Mucosa of gallbladder (tissue), 1 donor: ENCODE results near the gene NUDT14. TPM values are rescaled to one million over a fixed set of nuclear protein-coding genes. Genes with fewer than 3 reads are reported as not detected.

Experiments used
- DNase-seq: peaks from one replicate; pipeline ENCODE4 v3.0.0-alpha.2; 2020; ENCODE audit warnings: low spot score
- total RNA-seq: library from RNA; stranded (reverse); gene quantifications from one replicate; pipeline ENCODE4 v1.2.1, GENCODE V29; 2021
- donor health status: DM: no; HTN: no; CAD: no.

Gene NUDT14
- total RNA-seq, 1 donor from 2014 or later: 47.2 TPM

DNA sequence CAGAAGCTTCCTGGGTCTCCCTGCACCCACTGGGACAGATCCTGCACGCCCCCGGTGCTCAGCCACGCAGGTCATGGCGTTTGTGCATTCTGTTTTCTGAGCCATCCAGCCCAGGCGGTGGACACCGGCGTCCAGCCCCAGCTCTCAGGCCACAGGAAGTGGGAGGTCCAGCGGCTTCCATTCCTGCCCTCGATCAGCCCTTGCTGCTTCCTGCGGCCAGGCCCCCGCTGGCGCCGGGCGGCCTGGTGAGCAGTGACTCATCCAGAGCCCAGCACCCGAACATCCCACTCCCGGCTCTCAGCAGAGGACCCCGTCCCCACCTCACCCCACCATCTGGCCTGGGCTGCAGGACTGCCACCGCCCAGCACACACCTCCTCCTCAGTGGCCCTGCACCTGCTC, 18.0 kb upstream of the NUDT14 start:
- DNase-seq: no peak

DNA sequence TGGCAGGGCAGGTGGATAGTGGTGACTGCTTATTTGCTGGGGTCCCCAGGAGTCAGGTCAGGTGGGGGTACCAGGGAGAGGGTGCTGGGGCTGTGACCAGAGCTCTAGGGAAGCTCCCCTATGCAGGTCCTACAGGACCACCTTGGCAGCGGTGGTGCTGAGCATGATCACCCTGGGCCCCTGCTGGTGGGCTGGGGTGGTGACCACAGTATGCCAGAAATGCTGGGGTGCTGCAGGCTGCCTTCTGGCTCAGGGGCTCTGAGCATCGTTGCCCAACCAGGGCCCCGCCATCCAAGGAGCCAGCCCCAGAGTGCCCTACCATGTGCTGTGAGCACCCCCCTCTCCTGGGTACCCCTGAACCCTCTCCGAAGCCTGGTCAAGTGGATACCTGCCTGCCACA, 17.5 kb upstream of the NUDT14 start:
- DNase-seq: no peak

DNA sequence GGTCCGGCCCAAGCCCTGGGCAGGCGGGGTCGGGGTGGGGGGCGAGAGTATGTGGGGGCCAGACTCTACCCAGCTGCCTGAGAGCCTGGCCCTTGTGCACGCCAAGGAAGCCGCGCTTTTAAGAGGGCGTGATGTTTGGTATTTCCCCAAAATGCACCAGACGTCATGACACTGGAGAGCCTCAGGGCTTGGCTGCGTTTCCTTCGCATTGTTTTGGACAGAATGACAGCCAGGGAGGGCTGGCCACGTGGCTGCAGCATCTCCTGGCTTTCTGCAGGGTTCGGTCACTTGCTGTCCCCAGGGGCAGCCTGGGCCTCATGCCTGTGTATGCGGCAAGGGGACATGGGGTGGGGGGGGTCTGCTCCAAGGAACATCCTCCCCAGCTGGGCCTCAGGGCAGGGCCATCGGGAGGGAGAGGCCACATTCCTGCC, 16.1 kb upstream of the NUDT14 start:
- DNase-seq: peak; percentile 27

DNA sequence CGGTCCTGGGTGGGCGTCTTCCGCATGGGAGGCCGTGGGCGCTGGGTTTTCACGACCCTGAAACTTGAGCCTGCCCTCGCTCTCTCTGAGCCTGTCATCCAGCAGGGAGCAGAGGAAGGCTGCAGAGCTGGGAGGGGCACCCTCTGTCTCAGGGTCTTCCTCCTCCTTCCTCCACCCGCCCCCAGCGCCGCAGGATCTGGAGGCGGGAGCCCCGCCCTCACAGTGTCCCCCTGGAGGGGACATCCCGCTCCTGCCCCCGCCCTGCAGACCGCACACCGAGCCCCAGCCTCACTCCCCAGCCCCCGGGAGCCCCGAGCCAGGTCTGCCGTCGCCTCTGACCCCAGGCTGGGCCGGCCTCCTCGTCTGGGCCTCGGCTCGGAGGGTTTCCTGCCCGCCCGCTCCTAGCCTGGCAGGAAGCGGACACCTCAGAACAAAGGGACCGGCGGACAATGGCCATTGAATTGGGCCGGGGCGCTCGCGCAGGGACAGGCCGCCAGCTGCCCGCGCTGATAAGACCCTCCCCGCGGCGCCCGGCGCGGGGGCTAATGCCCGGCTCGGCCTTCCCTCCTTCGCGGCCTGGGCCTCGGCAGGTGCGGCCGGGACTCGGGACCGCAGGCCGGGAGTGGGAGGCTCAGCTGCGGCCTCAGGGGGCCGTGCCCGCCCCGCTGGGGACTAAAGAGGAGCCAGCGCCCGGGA, 15.3 kb upstream of the NUDT14 start:
- no peak for DNase-seq

DNA sequence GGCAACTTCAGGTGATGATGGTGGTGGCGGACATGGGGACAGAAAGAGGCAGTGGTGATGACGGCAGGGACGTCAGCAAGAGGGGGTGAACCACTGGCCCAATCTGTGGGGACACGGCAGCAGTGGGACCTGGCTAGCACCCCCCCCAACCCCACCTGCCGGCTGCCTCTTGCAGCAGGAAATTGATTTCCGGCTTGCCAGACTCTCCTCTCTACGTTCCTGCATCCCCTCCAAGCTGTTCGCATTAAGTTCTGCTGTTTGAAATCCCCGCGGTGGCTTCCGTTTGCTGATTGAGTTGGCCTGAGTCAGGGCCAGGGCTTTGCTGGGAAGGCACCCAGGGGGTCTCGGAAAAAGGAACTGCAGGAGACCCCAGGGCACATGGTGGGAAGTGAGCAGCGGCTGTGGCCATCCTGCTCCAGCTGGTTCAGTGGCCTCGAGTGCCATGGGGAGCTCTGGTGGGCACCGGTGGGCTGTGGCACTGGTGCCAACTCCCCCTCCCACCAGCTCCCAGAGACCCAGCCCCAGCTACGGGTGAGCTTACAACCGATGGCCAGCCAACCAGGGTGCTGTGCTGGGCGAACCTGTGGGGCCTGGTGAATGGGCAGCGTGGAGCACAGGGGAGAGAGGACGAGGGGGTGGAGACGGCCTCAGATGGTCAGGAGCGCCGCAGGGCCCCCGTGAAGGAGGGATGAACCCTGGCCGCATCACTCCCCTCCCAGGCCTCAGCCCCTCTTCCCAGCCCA, 14.6 kb upstream of the NUDT14 start:
- no peak for DNase-seq

DNA sequence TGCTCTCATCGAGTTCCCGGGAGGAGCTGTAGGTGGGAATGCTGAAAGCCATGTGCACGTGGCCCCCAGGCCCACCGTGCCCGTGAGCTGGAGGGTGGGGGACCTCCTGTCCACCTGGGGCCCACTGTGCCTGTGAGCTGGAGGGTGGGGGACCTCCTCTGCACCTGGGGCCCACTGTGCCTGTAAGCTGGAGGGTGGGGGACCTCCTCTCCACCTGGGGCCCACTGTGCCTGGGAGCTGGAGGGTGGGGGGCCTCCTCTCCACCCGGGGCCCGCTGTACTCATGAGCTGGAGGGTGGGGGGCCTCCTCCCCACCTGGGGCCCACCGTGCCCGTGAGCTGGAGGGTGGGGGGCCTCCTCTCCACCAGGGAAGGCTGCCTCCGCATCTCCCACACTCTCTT, 13.9 kb upstream of the NUDT14 start:
- DNase-seq: no peak

DNA sequence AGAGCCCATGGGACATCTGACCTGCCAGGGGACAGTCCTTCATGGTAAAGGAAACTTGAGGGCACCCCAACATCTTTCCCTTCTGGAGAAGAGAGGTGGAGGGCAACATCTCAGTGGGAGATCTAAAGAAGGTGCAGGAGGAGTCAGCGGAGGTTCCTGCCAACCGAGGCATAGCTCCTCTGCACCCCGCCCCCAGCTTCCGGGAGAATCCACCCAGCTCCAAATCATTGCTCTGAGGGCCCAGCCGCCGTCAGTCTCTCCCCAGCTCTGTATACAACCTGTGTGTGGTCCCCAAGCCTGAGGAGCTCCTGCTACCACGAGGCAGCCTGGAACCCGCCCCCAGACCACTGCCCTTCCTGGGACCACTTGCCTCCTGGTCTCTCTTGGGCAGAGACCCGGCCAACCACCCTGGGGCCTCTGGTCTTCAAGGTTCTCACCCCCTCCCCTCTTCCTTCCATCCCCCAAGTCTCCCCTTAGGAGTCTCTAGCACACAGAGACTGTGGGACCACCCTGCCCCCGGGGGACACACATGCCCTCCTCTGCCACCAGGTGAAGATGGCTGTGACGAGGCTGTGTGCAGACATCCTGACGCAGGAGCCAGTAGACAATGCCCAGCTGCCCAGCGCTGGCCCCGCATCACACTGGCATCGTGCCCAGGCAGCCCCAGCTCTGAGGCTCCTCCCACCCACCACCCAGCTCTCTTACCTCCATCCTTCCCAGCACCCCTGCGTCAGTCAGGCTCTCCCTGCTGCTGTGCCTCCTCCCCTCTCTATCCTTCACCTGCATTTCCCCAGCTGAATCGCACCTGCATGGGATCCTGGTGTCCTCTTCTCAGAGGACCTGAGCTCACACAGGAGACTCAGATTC, 13.0 kb upstream of the NUDT14 start:
- DNase-seq: no peak

DNA sequence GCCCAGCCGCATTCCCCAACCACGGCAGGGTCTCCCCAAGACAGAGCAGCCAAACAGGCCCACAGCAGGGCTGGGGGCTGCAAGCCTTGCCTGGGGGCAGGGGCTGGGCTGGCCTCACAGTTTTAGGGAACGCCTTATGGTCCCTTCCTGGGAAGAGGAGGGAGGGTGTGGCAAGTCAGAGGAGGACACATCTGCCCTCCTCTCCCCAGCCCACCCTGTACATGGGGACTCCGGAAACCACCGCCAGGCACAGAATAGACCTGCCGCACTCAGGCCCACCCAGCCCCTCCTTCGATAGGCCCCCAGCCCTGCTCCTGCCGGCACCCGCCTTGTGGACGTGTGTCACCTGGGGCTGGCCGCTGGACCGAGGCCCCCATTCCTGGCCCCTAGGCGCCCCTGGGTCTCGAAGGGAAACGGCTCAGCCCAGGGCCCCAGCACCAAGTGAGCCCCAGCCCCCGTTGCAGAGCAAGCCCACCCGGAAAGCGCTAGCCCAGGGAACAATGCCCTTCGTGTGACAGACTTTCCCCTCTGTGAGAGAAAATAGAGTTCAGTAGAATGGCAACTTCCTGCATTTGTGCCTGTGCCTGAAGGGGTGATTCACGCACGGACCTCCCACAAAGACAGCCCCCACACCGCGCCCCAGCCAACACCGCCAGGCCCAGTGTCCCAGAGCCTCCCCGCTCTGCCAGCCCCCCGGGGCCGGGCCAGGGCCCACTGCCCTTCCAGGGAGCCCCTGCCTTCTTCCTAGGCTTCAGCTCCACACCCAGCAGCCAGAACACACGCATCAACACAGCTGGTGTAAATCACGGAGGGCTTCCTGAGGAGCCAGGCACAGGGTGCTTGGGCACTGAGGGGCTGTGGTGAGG, 12.0 kb upstream of the NUDT14 start:
- DNase-seq: no peak

DNA sequence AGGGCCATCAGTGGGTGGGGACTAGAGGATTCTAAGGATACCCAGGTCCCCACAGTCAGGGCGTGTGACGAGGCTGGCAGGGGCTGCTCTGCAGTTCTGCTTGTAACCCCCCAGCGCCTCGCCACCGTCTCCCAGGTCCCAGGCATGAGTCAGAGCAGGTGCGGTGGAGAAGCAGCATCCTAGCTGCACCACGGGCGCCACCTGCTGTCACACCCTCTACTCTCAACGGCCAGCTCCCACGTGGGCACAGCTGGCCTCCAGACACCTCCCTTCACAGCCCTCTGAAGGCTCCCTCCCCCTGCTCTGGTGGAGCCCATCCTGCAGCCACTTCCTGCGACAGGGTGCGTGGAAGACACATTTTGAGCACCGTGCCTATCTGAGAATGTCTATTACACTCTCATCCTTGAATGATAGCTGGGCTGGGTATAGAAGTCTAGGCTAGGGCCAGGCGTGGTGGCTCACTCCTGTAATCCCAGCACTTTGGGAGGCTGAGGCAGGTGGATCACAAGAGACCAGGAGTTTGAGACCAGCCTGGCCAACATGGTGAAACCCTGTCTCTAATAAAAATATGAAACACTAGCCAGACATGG, 6.9 kb upstream of the NUDT14 start:
- peak; percentile 51 for DNase-seq

DNA sequence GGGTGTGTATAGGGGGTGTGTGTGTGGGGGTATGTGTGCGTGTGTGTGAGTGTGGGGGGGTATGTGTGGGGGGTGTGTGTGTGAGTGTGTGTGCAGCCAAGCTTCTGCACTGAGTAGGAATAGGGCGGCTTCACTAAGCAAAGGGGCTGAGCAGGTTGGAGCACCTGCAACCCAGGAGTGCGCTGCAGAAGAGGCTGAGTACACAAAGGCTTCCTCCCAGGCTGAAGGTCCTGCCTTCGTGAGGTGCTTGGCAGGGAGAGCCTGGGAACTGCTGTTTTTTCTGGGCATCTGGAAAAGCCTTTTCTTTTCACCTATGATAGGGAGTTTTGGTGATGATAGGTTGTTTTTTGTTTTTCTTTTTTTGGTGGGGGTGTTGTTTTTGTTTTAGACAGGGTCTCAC, 6.0 kb upstream of the NUDT14 start:
- DNase-seq: no peak

DNA sequence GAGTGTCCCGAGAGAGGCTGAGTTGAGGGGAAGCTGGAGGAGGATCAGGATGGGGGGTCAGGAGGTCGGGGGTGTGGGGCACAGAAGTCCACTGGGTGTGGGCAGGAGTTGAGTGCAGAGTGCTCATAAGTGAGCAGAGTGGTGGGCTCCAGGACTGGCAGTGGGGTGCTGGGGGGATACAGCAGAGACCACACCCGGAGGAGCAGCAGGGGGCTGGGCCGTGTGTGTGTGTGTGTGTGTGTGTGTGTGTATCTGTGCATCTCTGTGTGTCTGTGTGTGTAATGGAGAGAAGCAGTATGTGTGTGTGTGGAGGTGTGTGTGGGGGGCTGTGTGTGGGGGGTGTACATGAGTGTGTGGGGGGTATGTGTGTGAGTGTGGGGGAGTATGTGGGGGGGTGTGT, 4.9 kb upstream of the NUDT14 start:
- DNase-seq: no peak

DNA sequence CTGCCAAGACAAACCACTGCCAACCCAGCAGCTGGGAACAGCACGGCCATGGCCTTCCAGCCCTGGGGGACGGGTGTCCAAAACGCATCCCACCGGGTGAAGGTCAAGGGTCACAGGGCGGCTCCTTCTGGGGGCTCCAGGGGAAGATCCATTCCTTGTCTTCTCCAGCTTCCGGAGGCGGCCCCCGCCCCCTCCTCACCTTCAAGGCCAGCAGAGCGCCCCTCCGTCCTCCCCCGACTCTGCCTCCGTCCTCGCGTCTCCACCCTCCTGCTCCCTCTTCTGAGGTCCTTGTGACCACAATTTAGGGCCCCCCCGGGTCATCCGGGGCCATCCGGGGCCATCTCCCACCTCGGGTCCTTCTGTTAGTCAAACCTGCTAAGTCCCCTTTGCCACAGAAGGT, 3.9 kb upstream of the NUDT14 start:
- no peak for DNase-seq

DNA sequence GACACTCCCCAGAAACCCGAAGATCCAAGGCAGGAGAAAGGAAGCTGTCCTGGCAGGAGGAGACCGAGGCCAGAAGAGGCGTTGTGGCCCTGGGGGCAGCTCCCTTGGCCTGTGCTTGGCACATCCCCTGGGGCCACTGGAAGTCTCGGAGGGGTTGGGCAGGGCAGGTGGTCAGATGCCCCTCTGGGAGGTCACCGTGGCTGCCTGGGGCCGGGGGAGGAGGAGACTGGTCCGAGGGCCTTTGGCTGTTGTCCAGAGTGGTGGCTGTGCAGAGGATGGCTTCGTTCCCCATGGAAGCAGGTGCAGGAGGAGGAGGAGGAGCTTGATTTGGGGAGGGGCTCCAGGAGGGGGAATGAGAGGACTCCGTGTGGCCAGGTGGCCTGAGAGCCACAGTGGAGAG, 3.3 kb upstream of the NUDT14 start:
- DNase-seq: no peak

DNA sequence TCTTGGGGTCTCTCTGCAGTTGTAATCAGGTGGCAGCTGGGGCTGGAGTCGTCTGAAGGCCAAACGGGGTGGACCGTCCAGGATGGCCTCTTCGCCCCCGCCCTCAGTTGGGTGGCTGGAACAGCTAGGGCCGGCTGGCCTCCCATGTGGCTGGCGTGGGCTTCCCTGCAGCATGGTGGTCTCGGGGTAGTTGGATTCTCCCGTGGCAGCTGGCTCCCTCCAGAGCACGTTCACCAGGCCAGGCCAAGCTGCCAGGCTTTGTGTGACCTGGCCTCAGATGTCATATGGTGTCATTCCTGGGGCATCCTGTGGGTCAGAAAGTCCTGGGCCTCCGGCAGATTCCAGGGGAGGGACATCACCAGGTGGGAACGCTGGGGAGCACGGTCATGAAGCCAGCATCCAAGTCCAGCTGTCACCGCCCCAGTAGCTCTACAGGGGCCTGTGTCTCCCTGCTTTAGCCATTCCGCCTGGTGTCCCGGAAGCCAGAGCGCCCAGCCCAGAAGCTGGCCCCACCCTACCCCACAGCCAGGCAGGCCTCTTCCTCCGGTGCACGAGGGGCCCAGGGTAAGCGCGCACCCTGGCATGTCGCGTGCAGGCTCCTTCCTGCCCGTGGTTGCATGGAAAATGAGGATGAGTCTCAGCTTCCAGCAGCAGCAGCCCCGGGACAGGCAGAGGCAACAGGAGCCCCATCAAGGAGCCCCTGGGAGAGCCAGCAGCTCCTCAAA, 1.3 kb upstream of the NUDT14 start:
- DNase-seq: no peak

DNA sequence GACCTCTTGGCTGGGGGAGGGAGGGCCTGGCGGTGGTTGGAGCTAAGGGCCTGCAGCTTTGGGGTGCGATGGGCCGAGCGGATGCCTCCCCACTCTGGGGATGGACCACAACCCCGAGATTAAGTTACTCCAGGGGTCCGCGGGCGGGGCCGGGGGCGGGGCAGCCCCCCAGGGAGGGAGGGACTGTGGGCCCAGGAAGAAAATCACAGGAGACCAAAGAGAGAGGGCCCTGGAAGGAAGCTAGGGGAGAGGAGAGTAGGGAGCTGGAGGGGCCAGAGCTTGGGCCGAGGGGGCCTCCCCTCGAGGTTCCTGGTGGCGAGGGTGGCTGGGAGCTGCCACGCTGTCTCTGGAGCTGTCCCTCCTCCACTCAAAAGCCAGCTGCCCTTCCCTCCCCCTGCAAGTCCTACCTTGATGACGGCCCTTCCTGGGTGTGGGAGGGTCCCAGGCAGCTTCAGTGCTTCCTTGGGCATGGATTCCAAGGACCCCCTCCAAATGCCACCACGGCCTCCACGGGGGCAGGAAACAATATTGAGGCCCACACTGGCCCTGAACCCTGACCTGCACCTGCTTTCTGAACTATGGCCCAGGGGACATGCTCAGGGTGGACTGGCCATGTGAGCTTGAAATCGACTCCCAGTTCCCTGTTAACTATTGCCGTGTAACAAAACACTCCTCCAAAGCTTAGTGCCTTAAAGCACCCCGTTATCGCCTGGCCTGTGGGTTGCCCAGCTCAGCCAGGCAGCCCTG, 610 bp upstream of the NUDT14 start:
- DNase-seq: no peak

DNA sequence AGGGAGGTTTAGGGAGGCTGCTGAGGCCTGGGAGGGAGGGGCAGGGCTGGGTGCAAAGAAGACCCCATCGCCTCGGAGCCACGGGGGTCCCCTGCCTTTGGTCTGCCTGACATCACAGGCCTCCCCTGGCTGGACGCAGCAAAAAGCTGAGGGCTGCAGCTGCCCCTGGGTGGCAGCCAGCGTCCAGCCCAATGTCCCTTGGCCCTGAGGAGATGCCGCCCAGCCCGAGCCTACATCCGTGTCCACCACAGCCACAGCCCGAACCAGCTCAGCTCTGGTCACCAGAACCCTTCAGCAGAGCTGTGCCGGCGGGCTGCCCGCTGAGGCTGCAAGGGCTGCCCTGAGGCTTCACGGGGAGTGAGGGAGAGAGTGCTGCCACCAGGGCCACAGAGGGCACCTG, 1.9 kb downstream of the NUDT14 start:
- DNase-seq: no peak

DNA sequence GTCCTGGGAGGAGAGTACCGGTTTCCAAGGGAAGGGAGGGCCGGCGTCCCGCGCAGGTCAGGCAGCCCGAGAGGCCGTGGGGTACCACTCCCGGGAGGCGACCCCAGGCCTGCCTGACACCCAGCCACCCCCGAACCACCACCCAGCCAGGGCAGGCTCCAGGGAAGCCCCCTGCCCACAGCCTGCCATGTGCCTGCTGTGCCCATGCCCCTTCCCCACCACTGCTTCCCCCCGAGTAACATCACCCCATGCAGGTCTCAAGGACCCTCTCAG, 2.3 kb downstream of the NUDT14 start:
- DNase-seq: no peak

DNA sequence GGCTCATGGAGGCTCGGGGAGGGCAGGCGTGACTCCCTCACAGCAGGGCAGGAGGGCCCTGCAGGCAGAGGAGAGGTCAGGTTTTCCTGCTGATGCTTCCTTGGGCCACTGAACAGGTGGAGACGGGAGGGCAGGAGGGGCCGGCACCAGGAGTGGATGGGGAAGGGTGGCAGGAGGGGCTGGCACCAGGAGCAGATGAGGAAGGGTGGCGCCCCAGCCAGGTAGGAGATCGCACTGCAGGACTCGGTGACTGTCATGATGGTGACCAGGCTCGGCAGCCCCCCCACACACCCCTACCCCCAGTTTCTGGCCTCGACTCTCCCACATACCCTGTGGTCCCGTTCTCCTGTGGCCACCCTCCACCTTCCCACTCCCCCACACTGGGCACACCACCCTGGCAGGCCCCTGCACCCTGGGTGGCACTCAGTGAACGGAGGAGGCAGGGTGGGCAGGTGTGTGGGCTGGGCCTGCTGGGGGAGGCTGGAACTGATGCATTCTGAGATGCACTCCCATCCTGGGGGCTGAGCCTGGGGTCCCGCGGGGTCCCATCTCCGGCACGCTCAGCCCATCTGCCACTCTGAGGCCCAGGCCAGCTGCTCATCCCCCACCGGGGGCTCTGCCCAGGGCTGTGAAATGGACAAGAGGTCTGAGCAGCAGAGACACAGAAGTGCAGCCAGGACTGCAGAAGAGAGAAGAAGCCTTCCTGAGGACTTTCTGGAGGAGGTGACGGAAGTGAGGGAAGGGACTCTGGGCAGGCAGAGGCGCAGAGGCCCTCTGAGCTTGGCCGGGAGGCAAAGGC, 2.8 kb downstream of the NUDT14 start:
- no peak for DNase-seq

DNA sequence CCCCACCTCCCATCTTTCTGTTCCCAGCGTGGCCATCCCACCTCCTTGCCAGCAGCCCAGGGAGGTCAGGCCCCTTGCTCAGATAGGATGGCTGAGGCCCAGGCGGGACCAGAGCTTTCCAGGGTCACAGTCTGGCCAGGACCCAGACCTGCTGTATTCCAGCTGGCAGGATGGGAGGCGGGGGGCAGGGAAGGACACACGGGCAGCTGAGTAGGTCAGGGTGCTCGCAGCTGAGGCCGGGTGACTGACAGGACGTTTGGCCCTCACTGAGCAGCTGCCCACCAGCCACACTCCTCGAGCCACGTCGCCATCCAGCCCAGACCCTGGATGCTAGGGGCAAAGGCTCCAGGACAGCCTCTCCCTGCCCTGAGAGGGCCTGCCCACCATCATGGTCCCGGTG, 4.0 kb downstream of the NUDT14 start:
- DNase-seq: no peak
